Astrocyte of the cerebellum (primary cell): ENCODE data around the gene STAT6.

Experiments used
- DNase-seq: peaks from one replicate; pipeline ENCODE4 v3.0.0-alpha.2; 2011; ENCODE audit warnings: low read depth
- H3K4me3 ChIP-seq: 2 replicates; pipeline ENCODE4 v1.5.1; 2011; ENCODE audit warnings: mild to moderate bottlenecking, low read depth, low read length, moderate library complexity
- CTCF ChIP-seq: IDR thresholded peaks from 2 replicates; pipeline ENCODE4 v1.5.1; 2012; ENCODE audit warnings: low read length, low read depth, moderate library complexity, mild to moderate bottlenecking; ENCODE audit errors: missing control alignments
- in situ Hi-C: cut with HindIII; loops from 2 replicates; pipeline ENCODE4 v1.10.0; 2017; ENCODE audit warnings: low sequenced_read_pairs

Gene STAT6

GRCh38 chr12:57091638-57092528 is 19.3 kb downstream of the STAT6 start:
- in situ Hi-C loops, result no loop called here
- no peak for DNase-seq
- no peak for TF ChIP-seq CTCF
- H3K4me3 ChIP-seq, result no peak overlapping the region

- in situ Hi-C loops, result no loop called here
- H3K4me3 ChIP-seq, result peak overlapping the region; percentile 85
- DNase-seq, result no peak
- peak; percentile 22 for TF ChIP-seq CTCF
Observed at GRCh38 chr12:57090924-57091637, 20.1 kb downstream of the STAT6 start.

- peak overlapping the region; percentile 85 for H3K4me3 ChIP-seq
- in situ Hi-C loops, result no loop called here
- TF ChIP-seq CTCF, result no peak
- no peak for DNase-seq
Observed at GRCh38 chr12:57090490-57090889, 20.7 kb downstream of the STAT6 start.

GRCh38 chr12:57089271-57090245 is 21.6 kb downstream of the STAT6 start:
- in situ Hi-C loops, result no loop called here
- peak overlapping the region; percentile 85 for H3K4me3 ChIP-seq
- no peak for DNase-seq
- TF ChIP-seq CTCF, result no peak

GRCh38 chr12:57088354-57089270 is 22.6 kb downstream of the STAT6 start, which contains the start of gene NAB2:
TSS of gene NAB2 (plus strand) at chr12:57089114. CDS start at chr12:57089272, 158 bp downstream.
- in situ Hi-C loops, result no loop called here
- H3K4me3 ChIP-seq, result peak within 1 kb of the TSS; percentile 85
- peak; percentile 64 for DNase-seq
- no peak for TF ChIP-seq CTCF
